Cardiac muscle cell (in vitro differentiated cells and primary cell): ENCODE data around the gene BAZ1A. TPM values are rescaled to one million over a fixed set of nuclear protein-coding genes. Genes with fewer than 3 reads are reported as not detected.

Source experiments
- DNase-seq, 2 donors: peaks; one replicate each; pipeline versions ENCODE4 v3.0.0 to v3.0.0-alpha.2; 2010 to 2017; ENCODE audit warnings: low read depth in 1 of 2, low spot score in 1 of 2
- H3K27ac ChIP-seq: fragments of 200-600 bp; sonication (generic); 2 replicates; pipeline ENCODE4 v1.5.1; 2016
- H3K27me3 ChIP-seq: fragments of 200-600 bp; sonication (generic); 2 replicates; pipeline ENCODE4 v1.6.0; 2016; ENCODE audit warnings: control low read depth
- H3K36me3 ChIP-seq: fragments of 200-600 bp; sonication (generic); 2 replicates; pipeline ENCODE4 v1.5.1; 2016; ENCODE audit warnings: control low read depth
- H3K4me1 ChIP-seq: fragments of 200-600 bp; sonication (generic); 2 replicates; pipeline ENCODE4 v1.8.1; 2017; ENCODE audit warnings: low read depth, mild to moderate bottlenecking, mixed run types
- H3K4me3 ChIP-seq: fragments of 200-600 bp; sonication (generic); 2 replicates; pipeline ENCODE4 v1.5.1; 2016; ENCODE audit warnings: mild to moderate bottlenecking
- H3K9me3 ChIP-seq: fragments of 200-600 bp; sonication (generic); 2 replicates; pipeline ENCODE4 v1.5.1; 2017; ENCODE audit warnings: low read depth, mild to moderate bottlenecking, control low read depth
- CTCF ChIP-seq: IDR thresholded peaks from 2 replicates; pipeline ENCODE4 v1.5.1; 2012; ENCODE audit warnings: low read depth, mild to moderate bottlenecking, low read length
- polyA plus RNA-seq: library from polyadenylated mRNA; unstranded; fragments of >200 nt; fragmentation: Nextera tagmentation; extraction: Ambion mirVana; gene quantifications from 2 replicates; pipeline ENCODE4 v1.2.1, GENCODE V29; 2016
- total RNA-seq: library from RNA; depleted of rRNA; stranded (reverse); fragments of >200 nt; gene quantifications from 2 replicates; pipeline ENCODE4 v1.2.3, GENCODE V29; 2016

Gene BAZ1A
- total and polyA plus RNA-seq, 2 experiments from 2014 or later: 7.2 to 11.1 TPM

GRCh38 chr14:34782031-34782430, 93.1 kb downstream of the BAZ1A start:
- TF ChIP-seq CTCF: no peak
- Histone ChIP-seq H3K27ac (no peak overlapping the region), H3K4me1 (no peaks in the 10 kb centered on the region), H3K4me3 (no peak overlapping the region), H3K36me3 (peaks cover 18% of the 10 kb centered on the region), H3K9me3 (no peaks in the 10 kb centered on the region), H3K27me3 (no peaks in the 10 kb centered on the region)
- peak in 1 of 2 donors; percentile 20 for DNase-seq

- Histone ChIP-seq H3K36me3 (peaks cover 18% of the 10 kb centered on the region), H3K4me3 (no peak overlapping the region), H3K27me3 (no peaks in the 10 kb centered on the region), H3K9me3 (no peaks in the 10 kb centered on the region), H3K27ac (no peak overlapping the region), H3K4me1 (no peaks in the 10 kb centered on the region)
- peak in 1 of 2 donors; percentile 78 for DNase-seq
- no peak for TF ChIP-seq CTCF
Observed at GRCh38 chr14:34781242-34781641, 93.9 kb downstream of the BAZ1A start.

- TF ChIP-seq CTCF: no peak
- H3K4me1 ChIP-seq: no peaks in the 10 kb centered on the region
Observed at GRCh38 chr14:34780646-34781045, 94.5 kb downstream of the BAZ1A start.

GRCh38 chr14:34778744-34779143, 96.4 kb downstream of the BAZ1A start:
- Histone ChIP-seq H3K36me3 (peaks cover 33% of the 10 kb centered on the region), H3K27me3 (no peaks in the 10 kb centered on the region), H3K4me1 (no peaks in the 10 kb centered on the region), H3K27ac (no peak overlapping the region), H3K9me3 (no peaks in the 10 kb centered on the region), H3K4me3 (no peak overlapping the region)
- TF ChIP-seq CTCF: no peak
- no peak for DNase-seq

More at GRCh38 chr14:34780646-34781045, 94.5 kb downstream of the BAZ1A start:
- Histone ChIP-seq H3K36me3 (peaks cover 19% of the 10 kb centered on the region), H3K9me3 (no peaks in the 10 kb centered on the region), H3K4me3 (no peak overlapping the region), H3K27ac (no peak overlapping the region), H3K27me3 (no peaks in the 10 kb centered on the region)
- DNase-seq: no peak

GRCh38 chr14:34776611-34777010, 98.5 kb downstream of the BAZ1A start:
- DNase-seq: no peak
- no peaks in the 10 kb centered on the region for H3K27me3 ChIP-seq
- no peaks in the 10 kb centered on the region for H3K9me3 ChIP-seq
- no peaks in the 10 kb centered on the region for H3K4me1 ChIP-seq
- H3K4me3 ChIP-seq: no peak overlapping the region
- TF ChIP-seq CTCF: no peak
- H3K36me3 ChIP-seq: peaks cover 16% of the 10 kb centered on the region
- no peak overlapping the region for H3K27ac ChIP-seq

GRCh38 chr14:34775922-34776321, 99.2 kb downstream of the BAZ1A start:
- DNase-seq: no peak
- Histone ChIP-seq H3K9me3 (no peaks in the 10 kb centered on the region), H3K4me3 (no peak overlapping the region), H3K27me3 (no peaks in the 10 kb centered on the region), H3K36me3 (peaks cover 15% of the 10 kb centered on the region), H3K27ac (no peak overlapping the region), H3K4me1 (no peaks in the 10 kb centered on the region)
- no peak for TF ChIP-seq CTCF
